Keratinocyte (primary cell): Measurements from ENCODE around the gene HORMAD2.

ENCODE experiments used
- CTCF ChIP-seq, 3 experiments: IDR thresholded peaks in 1 of 3; conservative IDR thresholded peaks in 1 of 3; optimal IDR thresholded peaks in 1 of 3; 2 replicates in 2 of 3; 3 replicates in 1 of 3; pipeline versions ENCODE3 to v1.5.1; 2011; ENCODE audit warnings: low read length in 3 of 3, mild to moderate bottlenecking in 3 of 3, moderate library complexity in 2 of 3, control low read depth in 1 of 3, inconsistent platforms in 1 of 3; ENCODE audit not compliant: insufficient read depth in 2 of 3; ENCODE audit errors: extremely low read depth in 1 of 3
- EZH2 ChIP-seq: IDR thresholded peaks from one replicate; pipeline ENCODE4 v1.6.1; 2012; ENCODE audit warnings: inconsistent platforms, mild to moderate bottlenecking, low read length, moderate library complexity

GRCh38 chr22:30031328-30031727, 48.9 kb upstream of the HORMAD2 start:
- TF ChIP-seq CTCF (optimal IDR thresholded peaks at IDR 0.05 in 1 of 3, IDR thresholded peaks at IDR 0.05 in 1 of 3, conservative IDR thresholded peaks at IDR 0.05 in 1 of 3; ENCODE audit: extremely low read depth in 1 of 3, insufficient read depth in 2 of 3, low read length in 3 of 3) (no peak), EZH2 (no peak)
